Measurements from ENCODE around the gene BAHD1. TPM values are rescaled to one million over a fixed set of nuclear protein-coding genes. Genes with fewer than 3 reads are reported as not detected.

BAHD1 gene
- polyA plus RNA-seq, 3 donors, result 0.67 to 8.9 (median 0.79) TPM

DNA sequence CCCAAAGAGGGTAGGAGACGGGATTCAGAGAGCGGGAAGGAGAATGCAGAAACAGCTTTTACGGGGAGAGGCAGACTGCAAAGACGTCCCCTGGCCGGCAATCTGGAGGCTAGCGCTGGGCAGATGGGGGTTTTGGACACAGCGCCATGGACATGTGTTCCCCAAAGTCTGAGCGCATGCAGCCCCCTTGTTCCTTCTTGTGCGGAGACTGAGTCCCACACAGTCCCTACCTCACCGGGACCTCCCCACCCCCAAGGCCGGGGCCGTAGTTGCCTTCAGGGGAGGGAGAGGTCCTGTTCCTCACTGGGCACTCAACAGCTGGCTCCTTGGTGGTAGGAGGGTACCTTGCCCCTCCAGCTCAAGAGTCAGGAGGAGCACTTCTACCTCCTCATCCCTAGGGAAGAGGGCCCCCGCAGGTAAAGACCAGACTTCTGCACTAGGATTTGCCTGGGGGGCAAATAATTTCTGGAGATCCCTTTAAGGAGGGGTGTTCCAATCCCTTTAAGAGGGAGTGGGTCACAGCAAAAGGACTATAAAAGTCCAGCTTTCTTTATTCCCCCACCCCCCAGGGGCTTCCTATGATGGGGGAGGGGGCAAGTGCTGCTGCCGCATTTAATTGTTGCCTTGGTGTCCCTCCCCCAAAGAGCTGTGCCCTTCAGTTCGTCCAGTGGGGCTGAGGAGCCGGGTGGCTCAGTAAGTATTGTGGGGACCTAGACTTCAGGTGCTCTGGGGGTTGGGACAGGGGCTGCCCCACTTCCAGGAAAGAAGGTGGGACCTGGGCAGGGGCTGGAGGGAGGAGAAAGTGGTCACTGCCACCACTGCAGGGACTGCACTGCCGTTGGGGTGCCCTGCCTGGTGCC is 3.6 kb upstream of the BAHD1 start:
- peaks cover 0 to 7% of the 10 kb centered on the region in 2 donors for H3K9me3 ChIP-seq (replicated peaks in 1 of 2; ENCODE audit: control insufficient read depth in 1 of 2, insufficient read depth in 1 of 2, low read length in 2 of 2)
- no peak overlapping the region for H3K27ac ChIP-seq (ENCODE audit: low read depth in 1 of 2, low read length in 2 of 2)
- intact Hi-C loops (cut with micrococcal nuclease), result no loop called here
- no peak for DNase-seq
- 20% methylated on average over 10 of the region's 17 CpGs for WGBS (ENCODE audit: insufficient coverage)
- TF ChIP-seq, protein P1, sequence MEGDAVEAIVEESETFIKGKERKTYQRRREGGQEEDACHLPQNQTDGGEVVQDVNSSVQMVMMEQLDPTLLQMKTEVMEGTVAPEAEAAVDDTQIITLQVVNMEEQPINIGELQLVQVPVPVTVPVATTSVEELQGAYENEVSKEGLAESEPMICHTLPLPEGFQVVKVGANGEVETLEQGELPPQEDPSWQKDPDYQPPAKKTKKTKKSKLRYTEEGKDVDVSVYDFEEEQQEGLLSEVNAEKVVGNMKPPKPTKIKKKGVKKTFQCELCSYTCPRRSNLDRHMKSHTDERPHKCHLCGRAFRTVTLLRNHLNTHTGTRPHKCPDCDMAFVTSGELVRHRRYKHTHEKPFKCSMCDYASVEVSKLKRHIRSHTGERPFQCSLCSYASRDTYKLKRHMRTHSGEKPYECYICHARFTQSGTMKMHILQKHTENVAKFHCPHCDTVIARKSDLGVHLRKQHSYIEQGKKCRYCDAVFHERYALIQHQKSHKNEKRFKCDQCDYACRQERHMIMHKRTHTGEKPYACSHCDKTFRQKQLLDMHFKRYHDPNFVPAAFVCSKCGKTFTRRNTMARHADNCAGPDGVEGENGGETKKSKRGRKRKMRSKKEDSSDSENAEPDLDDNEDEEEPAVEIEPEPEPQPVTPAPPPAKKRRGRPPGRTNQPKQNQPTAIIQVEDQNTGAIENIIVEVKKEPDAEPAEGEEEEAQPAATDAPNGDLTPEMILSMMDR (IDR thresholded peaks at IDR 0.05), result no peak
- peaks cover 23 to 35% of the 10 kb centered on the region in 2 donors for H3K4me1 ChIP-seq (ENCODE audit: control insufficient read depth in 1 of 2, insufficient read depth in 2 of 2, low read length in 2 of 2)
- Mint-ChIP-seq H3K27me3 (ENCODE audit: low read depth in 3 of 3) (peaks cover 64 to 75% (median 69%) of the 10 kb centered on the region in 3 donors), H3K4me3 (peak overlapping the region; percentile 24 to 99), H3K36me3 (peaks cover 7 to 11% of the 10 kb centered on the region in 2 donors), H3K27ac (no peak overlapping the region), H3K9me3 (peaks cover 0 to 30% (median 7%) of the 10 kb centered on the region in 7 donors), H3K4me1 (peaks cover 28% of the 10 kb centered on the region)
- peaks cover 4% of the 10 kb centered on the region for H3K79me2 ChIP-seq (ENCODE audit: insufficient read depth, low read length)
- H3K27me3 ChIP-seq (ENCODE audit: control insufficient read depth in 2 of 2, insufficient read depth in 2 of 2, low read length in 2 of 2), result peaks cover 37 to 65% of the 10 kb centered on the region in 2 donors
- peaks cover 3% of the 10 kb centered on the region for H4K20me1 ChIP-seq (ENCODE audit: insufficient read depth, low read length)
- H3K4me2 ChIP-seq (replicated peaks; ENCODE audit: extremely low read depth, low read length, poor library complexity, severe bottlenecking), result peak overlapping the region; percentile 49
- H3K36me3 ChIP-seq (replicated peaks in 1 of 2; ENCODE audit: control insufficient read depth in 1 of 2, insufficient read depth in 2 of 2, low read length in 2 of 2), result no peaks in the 10 kb centered on the region
- H3K9ac ChIP-seq (ENCODE audit: insufficient read depth, low read length, poor library complexity, severe bottlenecking), result no peak overlapping the region
- H3K4me3 ChIP-seq (replicated peaks in 1 of 3; ENCODE audit: low read depth in 2 of 3, low read length in 3 of 3), result peak overlapping the region in 1 of 3 experiments; percentile 36
- no peak overlapping the region for H2AFZ ChIP-seq (ENCODE audit: insufficient read depth, low read depth, low read length, poor library complexity, severe bottlenecking)

DNA sequence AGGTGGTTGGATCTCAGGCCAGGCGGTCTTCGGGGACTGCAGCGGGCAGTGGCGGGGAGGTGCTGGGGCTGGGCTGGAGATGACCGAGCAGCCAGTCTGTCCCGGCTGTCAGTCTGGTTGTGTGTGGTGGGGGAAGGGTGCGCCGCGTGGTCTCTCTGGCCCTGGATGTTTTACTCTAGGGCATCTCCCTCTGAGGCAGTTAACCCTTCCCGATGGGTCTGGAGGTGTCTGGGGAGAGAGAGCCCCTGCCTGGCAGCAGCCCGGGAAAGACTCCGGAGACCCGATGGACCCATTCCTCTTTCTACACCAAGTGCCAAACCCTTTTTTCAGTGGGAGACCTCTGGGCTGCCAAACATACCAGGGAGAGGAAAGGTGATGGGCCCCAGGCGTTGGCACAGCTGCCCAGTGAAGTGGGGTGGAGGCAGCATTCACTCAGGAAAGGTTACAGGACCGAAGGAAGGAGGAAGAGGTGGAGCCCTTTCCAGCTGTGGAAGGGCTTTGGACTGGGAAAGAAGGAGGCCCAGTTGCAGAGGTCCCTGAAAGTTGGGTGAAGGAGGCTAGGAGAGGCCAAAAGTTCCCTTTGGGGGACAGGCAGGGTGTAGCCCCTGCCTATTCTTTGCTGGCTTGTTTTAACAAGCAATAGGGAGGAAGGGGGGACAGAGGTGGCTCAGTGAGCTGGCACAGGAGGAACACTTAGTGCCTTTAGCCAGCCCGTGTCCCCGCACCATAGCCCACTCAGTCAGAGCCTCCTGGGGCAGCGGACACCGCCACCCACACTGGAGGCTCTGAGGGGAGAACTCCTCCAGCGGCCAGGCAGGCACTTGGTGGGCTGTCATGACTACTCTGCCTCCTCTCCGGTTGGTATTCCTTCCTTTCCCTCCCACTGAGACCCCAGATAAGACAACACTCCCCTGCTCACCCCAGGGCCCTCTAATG is 2.7 kb upstream of the BAHD1 start:
- Mint-ChIP-seq H3K36me3 (peaks cover 12 to 19% of the 10 kb centered on the region in 2 donors), H3K27me3 (ENCODE audit: low read depth in 3 of 3) (peaks cover 70 to 84% (median 78%) of the 10 kb centered on the region in 3 donors), H3K27ac (no peak overlapping the region), H3K4me1 (peaks cover 36% of the 10 kb centered on the region), H3K4me3 (peak overlapping the region in 1 of 2 donors; percentile 99), H3K9me3 (peaks cover 0 to 33% (median 7%) of the 10 kb centered on the region in 7 donors)
- Histone ChIP-seq H3K27ac (ENCODE audit: low read depth in 1 of 2, low read length in 2 of 2) (no peak overlapping the region), H3K4me1 (ENCODE audit: control insufficient read depth in 1 of 2, insufficient read depth in 2 of 2, low read length in 2 of 2) (peaks cover 28 to 44% of the 10 kb centered on the region in 2 donors), H3K4me3 (replicated peaks in 1 of 3; ENCODE audit: low read depth in 2 of 3, low read length in 3 of 3) (no peak overlapping the region), H3K36me3 (replicated peaks in 1 of 2; ENCODE audit: control insufficient read depth in 1 of 2, insufficient read depth in 2 of 2, low read length in 2 of 2) (no peaks in the 10 kb centered on the region), H3K9ac (ENCODE audit: insufficient read depth, low read length, poor library complexity, severe bottlenecking) (no peak overlapping the region), H3K27me3 (ENCODE audit: control insufficient read depth in 2 of 2, insufficient read depth in 2 of 2, low read length in 2 of 2) (peaks cover 41 to 74% of the 10 kb centered on the region in 2 donors), H3K9me3 (replicated peaks in 1 of 2; ENCODE audit: control insufficient read depth in 1 of 2, insufficient read depth in 1 of 2, low read length in 2 of 2) (peaks cover 0 to 7% of the 10 kb centered on the region in 2 donors), H3K4me2 (replicated peaks; ENCODE audit: extremely low read depth, low read length, poor library complexity, severe bottlenecking) (no peak overlapping the region), H4K20me1 (ENCODE audit: insufficient read depth, low read length) (peaks cover 12% of the 10 kb centered on the region), H2AFZ (ENCODE audit: insufficient read depth, low read depth, low read length, poor library complexity, severe bottlenecking) (no peak overlapping the region), H3K79me2 (ENCODE audit: insufficient read depth, low read length) (peaks cover 13% of the 10 kb centered on the region)
- TF ChIP-seq, protein P1 (IDR thresholded peaks at IDR 0.05), result no peak
- 81% methylated on average over 13 of the region's 21 CpGs for WGBS (ENCODE audit: insufficient coverage)
- intact Hi-C loops (cut with micrococcal nuclease), result no loop called here
- no peak for DNase-seq

Data from CD14-positive monocyte (primary cell).